ENCODE measurements around the gene MRPL24. TPM values are rescaled to one million over a fixed set of nuclear protein-coding genes. Genes with fewer than 3 reads are reported as not detected.

MRPL24 gene
- total RNA-seq, 1 donor, result 17.7 TPM

- Histone ChIP-seq H3K79me2 (ENCODE audit: insufficient read depth, low read length) (peaks cover 5% of the 10 kb centered on the region), H3K4me1 (ENCODE audit: insufficient read depth, low read length) (peaks cover 14% of the 10 kb centered on the region), H3K27ac (ENCODE audit: low read depth, low read length) (no peak overlapping the region), H3K9me3 (ENCODE audit: low read depth, low read length) (no peaks in the 10 kb centered on the region), H4K20me1 (ENCODE audit: insufficient read depth, low read length) (peaks cover 3% of the 10 kb centered on the region), H3K36me3 (ENCODE audit: insufficient read depth, low read length) (peaks cover 6% of the 10 kb centered on the region), H3K27me3 (ENCODE audit: insufficient read depth, low read length) (no peaks in the 10 kb centered on the region), H3K4me2 (ENCODE audit: insufficient read depth, low read length) (no peak overlapping the region), H3K4me3 (ENCODE audit: insufficient read depth, low read length) (no peak overlapping the region), H2AFZ (ENCODE audit: low read length) (no peak overlapping the region)
- no peak for DNase-seq (ENCODE audit: insufficient read length, low spot score, missing footprints)
- no peak for TF ChIP-seq CTCF (IDR thresholded peaks at IDR 0.05; ENCODE audit: extremely low read depth, low read depth, low read length)
These were observed 23.5 kb downstream of the MRPL24 start for GRCh38 chr1:156717351-156717750.

GRCh38 chr1:156714830-156715229, 26.1 kb downstream of the MRPL24 start:
- no peak for DNase-seq (ENCODE audit: insufficient read length, low spot score, missing footprints)
- Histone ChIP-seq H3K27ac (ENCODE audit: low read depth, low read length) (no peak overlapping the region), H3K4me1 (ENCODE audit: insufficient read depth, low read length) (peaks cover 31% of the 10 kb centered on the region), H3K79me2 (ENCODE audit: insufficient read depth, low read length) (no peaks in the 10 kb centered on the region), H3K4me3 (ENCODE audit: insufficient read depth, low read length) (no peak overlapping the region), H3K27me3 (ENCODE audit: insufficient read depth, low read length) (no peaks in the 10 kb centered on the region), H3K4me2 (ENCODE audit: insufficient read depth, low read length) (no peak overlapping the region), H2AFZ (ENCODE audit: low read length) (no peak overlapping the region), H3K36me3 (ENCODE audit: insufficient read depth, low read length) (no peaks in the 10 kb centered on the region), H4K20me1 (ENCODE audit: insufficient read depth, low read length) (no peaks in the 10 kb centered on the region), H3K9me3 (ENCODE audit: low read depth, low read length) (no peaks in the 10 kb centered on the region)
- TF ChIP-seq CTCF (IDR thresholded peaks at IDR 0.05; ENCODE audit: extremely low read depth, low read depth, low read length), result no peak

GRCh38 chr1:156712626-156713025, 28.3 kb downstream of the MRPL24 start:
- no peaks in the 10 kb centered on the region for H4K20me1 ChIP-seq (ENCODE audit: insufficient read depth, low read length)
- H2AFZ ChIP-seq (ENCODE audit: low read length), result no peak overlapping the region
- H3K36me3 ChIP-seq (ENCODE audit: insufficient read depth, low read length), result no peaks in the 10 kb centered on the region
- peaks cover 45% of the 10 kb centered on the region for H3K4me1 ChIP-seq (ENCODE audit: insufficient read depth, low read length)
- H3K4me2 ChIP-seq (ENCODE audit: insufficient read depth, low read length), result no peak overlapping the region
- no peak overlapping the region for H3K27ac ChIP-seq (ENCODE audit: low read depth, low read length)
- DNase-seq (ENCODE audit: insufficient read length, low spot score, missing footprints), result no peak
- H3K9me3 ChIP-seq (ENCODE audit: low read depth, low read length), result no peaks in the 10 kb centered on the region
- TF ChIP-seq CTCF (IDR thresholded peaks at IDR 0.05; ENCODE audit: extremely low read depth, low read depth, low read length), result no peak
- H3K4me3 ChIP-seq (ENCODE audit: insufficient read depth, low read length), result no peak overlapping the region
- H3K27me3 ChIP-seq (ENCODE audit: insufficient read depth, low read length), result no peaks in the 10 kb centered on the region
- no peaks in the 10 kb centered on the region for H3K79me2 ChIP-seq (ENCODE audit: insufficient read depth, low read length)

- H3K79me2 ChIP-seq (ENCODE audit: insufficient read depth, low read length), result no peaks in the 10 kb centered on the region
- no peak overlapping the region for H3K27ac ChIP-seq (ENCODE audit: low read depth, low read length)
- no peaks in the 10 kb centered on the region for H3K9me3 ChIP-seq (ENCODE audit: low read depth, low read length)
- no peaks in the 10 kb centered on the region for H3K36me3 ChIP-seq (ENCODE audit: insufficient read depth, low read length)
- no peaks in the 10 kb centered on the region for H3K27me3 ChIP-seq (ENCODE audit: insufficient read depth, low read length)
- H2AFZ ChIP-seq (ENCODE audit: low read length), result no peak overlapping the region
- no peaks in the 10 kb centered on the region for H4K20me1 ChIP-seq (ENCODE audit: insufficient read depth, low read length)
- H3K4me2 ChIP-seq (ENCODE audit: insufficient read depth, low read length), result no peak overlapping the region
- TF ChIP-seq CTCF (IDR thresholded peaks at IDR 0.05; ENCODE audit: extremely low read depth, low read depth, low read length), result no peak
- DNase-seq (ENCODE audit: insufficient read length, low spot score, missing footprints), result no peak
- peaks cover 56% of the 10 kb centered on the region for H3K4me1 ChIP-seq (ENCODE audit: insufficient read depth, low read length)
- H3K4me3 ChIP-seq (ENCODE audit: insufficient read depth, low read length), result no peak overlapping the region
These were observed 29.7 kb downstream of the MRPL24 start for GRCh38 chr1:156711011-156711817.
